ENCODE results near the gene KCNK3.

The KCNK3 gene

GRCh38 chr2:26727641-26728561 is 35.4 kb downstream of the KCNK3 start:
- Histone ChIP-seq H3K27me3 (ENCODE audit: control insufficient read depth, insufficient read depth, low read length, poor library complexity, severe bottlenecking) (no peaks in the 10 kb centered on the region), H3K27ac (ENCODE audit: insufficient read depth, low read depth, low read length, poor library complexity, severe bottlenecking) (no peak overlapping the region), H3K36me3 (ENCODE audit: control insufficient read depth, insufficient read depth, low read length) (no peaks in the 10 kb centered on the region), H3K4me1 (ENCODE audit: control insufficient read depth, insufficient read depth, low read length) (no peaks in the 10 kb centered on the region), H3K4me3 (ENCODE audit: insufficient read depth, low read depth, low read length) (no peak overlapping the region), H3K9me3 (ENCODE audit: control insufficient read depth, low read length) (no peaks in the 10 kb centered on the region)
- WGBS, 2 experiments = 96% methylated on average over 101 of the region's 101 CpGs

- 96 to 97% methylated on average over 2 of the region's 2 CpGs for WGBS, 2 experiments
Measured at GRCh38 chr2:26729311-26729710, 36.8 kb downstream of the KCNK3 start.

GRCh38 chr2:26730549-26731344 is 38.2 kb downstream of the KCNK3 start:
- Histone ChIP-seq H3K4me3 (ENCODE audit: insufficient read depth, low read depth, low read length) (no peak overlapping the region), H3K36me3 (ENCODE audit: control insufficient read depth, insufficient read depth, low read length) (no peaks in the 10 kb centered on the region), H3K27ac (ENCODE audit: insufficient read depth, low read depth, low read length, poor library complexity, severe bottlenecking) (no peak overlapping the region), H3K9me3 (ENCODE audit: control insufficient read depth, low read length) (no peaks in the 10 kb centered on the region), H3K4me1 (ENCODE audit: control insufficient read depth, insufficient read depth, low read length) (no peaks in the 10 kb centered on the region), H3K27me3 (ENCODE audit: control insufficient read depth, insufficient read depth, low read length, poor library complexity, severe bottlenecking) (no peaks in the 10 kb centered on the region)
- WGBS, 2 experiments = 82 to 86% methylated on average over 19 of the region's 19 CpGs

More at GRCh38 chr2:26729311-26729710, 36.8 kb downstream of the KCNK3 start:
- no peaks in the 10 kb centered on the region for H3K36me3 ChIP-seq (ENCODE audit: control insufficient read depth, insufficient read depth, low read length)
- H3K4me1 ChIP-seq (ENCODE audit: control insufficient read depth, insufficient read depth, low read length) = no peaks in the 10 kb centered on the region
- no peak overlapping the region for H3K4me3 ChIP-seq (ENCODE audit: insufficient read depth, low read depth, low read length)
- no peak overlapping the region for H3K27ac ChIP-seq (ENCODE audit: insufficient read depth, low read depth, low read length, poor library complexity, severe bottlenecking)
- no peaks in the 10 kb centered on the region for H3K9me3 ChIP-seq (ENCODE audit: control insufficient read depth, low read length)
- no peaks in the 10 kb centered on the region for H3K27me3 ChIP-seq (ENCODE audit: control insufficient read depth, insufficient read depth, low read length, poor library complexity, severe bottlenecking)

GRCh38 chr2:26731714-26732113 is 39.2 kb downstream of the KCNK3 start:
- Histone ChIP-seq H3K27ac (ENCODE audit: insufficient read depth, low read depth, low read length, poor library complexity, severe bottlenecking) (no peak overlapping the region), H3K4me1 (ENCODE audit: control insufficient read depth, insufficient read depth, low read length) (no peaks in the 10 kb centered on the region), H3K9me3 (ENCODE audit: control insufficient read depth, low read length) (no peaks in the 10 kb centered on the region), H3K4me3 (ENCODE audit: insufficient read depth, low read depth, low read length) (no peak overlapping the region), H3K36me3 (ENCODE audit: control insufficient read depth, insufficient read depth, low read length) (no peaks in the 10 kb centered on the region), H3K27me3 (ENCODE audit: control insufficient read depth, insufficient read depth, low read length, poor library complexity, severe bottlenecking) (no peaks in the 10 kb centered on the region)
- 90 to 91% methylated on average over 4 of the region's 4 CpGs for WGBS, 2 experiments

- no peaks in the 10 kb centered on the region for H3K27me3 ChIP-seq (ENCODE audit: control insufficient read depth, insufficient read depth, low read length, poor library complexity, severe bottlenecking)
- H3K4me1 ChIP-seq (ENCODE audit: control insufficient read depth, insufficient read depth, low read length) = no peaks in the 10 kb centered on the region
- no peaks in the 10 kb centered on the region for H3K36me3 ChIP-seq (ENCODE audit: control insufficient read depth, insufficient read depth, low read length)
- H3K27ac ChIP-seq (ENCODE audit: insufficient read depth, low read depth, low read length, poor library complexity, severe bottlenecking) = no peak overlapping the region
- no peak overlapping the region for H3K4me3 ChIP-seq (ENCODE audit: insufficient read depth, low read depth, low read length)
- 96 to 100% methylated on average over 3 of the region's 3 CpGs for WGBS, 2 experiments
- H3K9me3 ChIP-seq (ENCODE audit: control insufficient read depth, low read length) = no peaks in the 10 kb centered on the region
Measured at GRCh38 chr2:26732446-26732845, 39.9 kb downstream of the KCNK3 start.

GRCh38 chr2:26733413-26733812 is 40.9 kb downstream of the KCNK3 start:
- Histone ChIP-seq H3K9me3 (ENCODE audit: control insufficient read depth, low read length) (no peaks in the 10 kb centered on the region), H3K4me1 (ENCODE audit: control insufficient read depth, insufficient read depth, low read length) (no peaks in the 10 kb centered on the region), H3K27me3 (ENCODE audit: control insufficient read depth, insufficient read depth, low read length, poor library complexity, severe bottlenecking) (no peaks in the 10 kb centered on the region), H3K36me3 (ENCODE audit: control insufficient read depth, insufficient read depth, low read length) (no peaks in the 10 kb centered on the region), H3K4me3 (ENCODE audit: insufficient read depth, low read depth, low read length) (no peak overlapping the region), H3K27ac (ENCODE audit: insufficient read depth, low read depth, low read length, poor library complexity, severe bottlenecking) (no peak overlapping the region)
- WGBS, 2 experiments = 92 to 95% methylated on average over 9 of the region's 9 CpGs

- Histone ChIP-seq H3K4me3 (ENCODE audit: insufficient read depth, low read depth, low read length) (no peak overlapping the region), H3K9me3 (ENCODE audit: control insufficient read depth, low read length) (no peaks in the 10 kb centered on the region), H3K4me1 (ENCODE audit: control insufficient read depth, insufficient read depth, low read length) (no peaks in the 10 kb centered on the region), H3K27me3 (ENCODE audit: control insufficient read depth, insufficient read depth, low read length, poor library complexity, severe bottlenecking) (no peaks in the 10 kb centered on the region), H3K27ac (ENCODE audit: insufficient read depth, low read depth, low read length, poor library complexity, severe bottlenecking) (no peak overlapping the region), H3K36me3 (ENCODE audit: control insufficient read depth, insufficient read depth, low read length) (no peaks in the 10 kb centered on the region)
- WGBS, 2 experiments = 88 to 90% methylated on average over 5 of the region's 5 CpGs
Measured at GRCh38 chr2:26735097-26735496, 42.6 kb downstream of the KCNK3 start.

GRCh38 chr2:26735883-26736588 is 43.5 kb downstream of the KCNK3 start:
- H3K27ac ChIP-seq (ENCODE audit: insufficient read depth, low read depth, low read length, poor library complexity, severe bottlenecking) = no peak overlapping the region
- H3K9me3 ChIP-seq (ENCODE audit: control insufficient read depth, low read length) = no peaks in the 10 kb centered on the region
- H3K36me3 ChIP-seq (ENCODE audit: control insufficient read depth, insufficient read depth, low read length) = no peaks in the 10 kb centered on the region
- no peaks in the 10 kb centered on the region for H3K27me3 ChIP-seq (ENCODE audit: control insufficient read depth, insufficient read depth, low read length, poor library complexity, severe bottlenecking)
- 89 to 90% methylated on average over 8 of the region's 8 CpGs for WGBS, 2 experiments
- peaks cover 3% of the 10 kb centered on the region for H3K4me1 ChIP-seq (ENCODE audit: control insufficient read depth, insufficient read depth, low read length)
- no peak overlapping the region for H3K4me3 ChIP-seq (ENCODE audit: insufficient read depth, low read depth, low read length)

- Histone ChIP-seq H3K9me3 (ENCODE audit: control insufficient read depth, low read length) (no peaks in the 10 kb centered on the region), H3K4me1 (ENCODE audit: control insufficient read depth, insufficient read depth, low read length) (peaks cover 4% of the 10 kb centered on the region), H3K4me3 (ENCODE audit: insufficient read depth, low read depth, low read length) (no peak overlapping the region), H3K27ac (ENCODE audit: insufficient read depth, low read depth, low read length, poor library complexity, severe bottlenecking) (no peak overlapping the region), H3K27me3 (ENCODE audit: control insufficient read depth, insufficient read depth, low read length, poor library complexity, severe bottlenecking) (no peaks in the 10 kb centered on the region), H3K36me3 (ENCODE audit: control insufficient read depth, insufficient read depth, low read length) (no peaks in the 10 kb centered on the region)
- WGBS, 2 experiments = 94% methylated on average over 4 of the region's 4 CpGs
Measured at GRCh38 chr2:26737221-26737620, 44.7 kb downstream of the KCNK3 start.

- H3K27me3 ChIP-seq (ENCODE audit: control insufficient read depth, insufficient read depth, low read length, poor library complexity, severe bottlenecking) = no peaks in the 10 kb centered on the region
- no peaks in the 10 kb centered on the region for H3K9me3 ChIP-seq (ENCODE audit: control insufficient read depth, low read length)
- peaks cover 4% of the 10 kb centered on the region for H3K4me1 ChIP-seq (ENCODE audit: control insufficient read depth, insufficient read depth, low read length)
- 84 to 94% methylated on average over 4 of the region's 4 CpGs for WGBS, 2 experiments
- no peaks in the 10 kb centered on the region for H3K36me3 ChIP-seq (ENCODE audit: control insufficient read depth, insufficient read depth, low read length)
- no peak overlapping the region for H3K27ac ChIP-seq (ENCODE audit: insufficient read depth, low read depth, low read length, poor library complexity, severe bottlenecking)
- no peak overlapping the region for H3K4me3 ChIP-seq (ENCODE audit: insufficient read depth, low read depth, low read length)
Measured at GRCh38 chr2:26738481-26738880, 46.0 kb downstream of the KCNK3 start.
